ENCODE results near the gene MTIF2. TPM values are rescaled to one million over a fixed set of nuclear protein-coding genes. Genes with fewer than 3 reads are reported as not detected.
"Not testable (repeated sequence)": the region's sequence is repeated elsewhere in the genome, so short reads cannot be mapped to it uniquely, and the experiment has no call there.

MTIF2 gene, protein sequence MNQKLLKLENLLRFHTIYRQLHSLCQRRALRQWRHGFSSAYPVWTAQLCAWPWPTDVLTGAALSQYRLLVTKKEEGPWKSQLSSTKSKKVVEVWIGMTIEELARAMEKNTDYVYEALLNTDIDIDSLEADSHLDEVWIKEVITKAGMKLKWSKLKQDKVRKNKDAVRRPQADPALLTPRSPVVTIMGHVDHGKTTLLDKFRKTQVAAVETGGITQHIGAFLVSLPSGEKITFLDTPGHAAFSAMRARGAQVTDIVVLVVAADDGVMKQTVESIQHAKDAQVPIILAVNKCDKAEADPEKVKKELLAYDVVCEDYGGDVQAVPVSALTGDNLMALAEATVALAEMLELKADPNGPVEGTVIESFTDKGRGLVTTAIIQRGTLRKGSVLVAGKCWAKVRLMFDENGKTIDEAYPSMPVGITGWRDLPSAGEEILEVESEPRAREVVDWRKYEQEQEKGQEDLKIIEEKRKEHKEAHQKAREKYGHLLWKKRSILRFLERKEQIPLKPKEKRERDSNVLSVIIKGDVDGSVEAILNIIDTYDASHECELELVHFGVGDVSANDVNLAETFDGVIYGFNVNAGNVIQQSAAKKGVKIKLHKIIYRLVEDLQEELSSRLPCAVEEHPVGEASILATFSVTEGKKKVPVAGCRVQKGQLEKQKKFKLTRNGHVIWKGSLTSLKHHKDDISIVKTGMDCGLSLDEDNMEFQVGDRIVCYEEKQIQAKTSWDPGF
- total RNA-seq (26.9 TPM), polyA plus RNA-seq (18.8 TPM)

- DNase-seq (ENCODE audit: extremely low spot score): peak; percentile 82
- Histone ChIP-seq H3K4me1 (ENCODE audit: insufficient read depth) (peaks cover 1% of the 10 kb centered on the region), H3K36me3 (ENCODE audit: insufficient read depth) (peaks cover 2% of the 10 kb centered on the region), H3K4me3 (ENCODE audit: low read depth, low read length) (peak within 1 kb of the TSS; percentile 71), H3K27ac (ENCODE audit: low read depth) (peak within 1 kb of the TSS; percentile 92)
- WGBS: under 1% methylated on average over 43 of the region's 43 CpGs
Measured at GRCh38 chr2:55268907-55269644, at the start of gene MTIF2. MTIF2 (minus strand) TSS chr2:55269231; CDS start chr2:55263858, 5,373 bp downstream.

DNA sequence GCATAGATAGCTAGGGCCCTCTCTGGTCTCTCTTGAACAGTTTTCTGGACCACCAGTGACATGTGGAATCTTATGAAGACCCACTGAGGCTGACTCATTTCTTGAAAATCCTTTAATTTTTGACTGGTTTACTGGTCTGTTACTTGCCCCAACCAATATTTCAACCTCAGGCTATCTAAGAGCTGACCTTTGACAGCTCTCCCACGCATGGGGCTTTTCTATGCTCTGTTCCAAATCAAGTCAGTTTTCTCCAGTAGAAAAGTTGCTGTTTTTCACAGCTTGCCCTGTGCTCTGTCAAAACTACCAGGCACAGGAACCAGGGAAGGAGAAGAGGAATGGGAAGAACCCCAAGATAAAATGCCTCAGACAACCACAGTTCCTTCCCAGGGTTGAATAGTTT, 46.0 kb upstream of the MTIF2 start:
- H3K4me3 ChIP-seq (ENCODE audit: low read depth, low read length): no peak overlapping the region
- WGBS: 88% methylated on average over 1 of the region's 1 CpG
- no peak for DNase-seq (ENCODE audit: extremely low spot score)
- no peak overlapping the region for H3K27ac ChIP-seq (ENCODE audit: low read depth)
- peaks cover 3% of the 10 kb centered on the region for H3K36me3 ChIP-seq (ENCODE audit: insufficient read depth)
- no peaks in the 10 kb centered on the region for H3K4me1 ChIP-seq (ENCODE audit: insufficient read depth)

GRCh38 chr2:55311444-55311870, 42.4 kb upstream of the MTIF2 start:
- 92% methylated on average over 1 of the region's 1 CpG for WGBS
- Histone ChIP-seq H3K36me3 (ENCODE audit: insufficient read depth) (peaks cover 3% of the 10 kb centered on the region), H3K27ac (ENCODE audit: low read depth) (no peak overlapping the region), H3K4me3 (ENCODE audit: low read depth, low read length) (no peak overlapping the region), H3K4me1 (ENCODE audit: insufficient read depth) (no peaks in the 10 kb centered on the region)
- no peak for DNase-seq (ENCODE audit: extremely low spot score)

DNA sequence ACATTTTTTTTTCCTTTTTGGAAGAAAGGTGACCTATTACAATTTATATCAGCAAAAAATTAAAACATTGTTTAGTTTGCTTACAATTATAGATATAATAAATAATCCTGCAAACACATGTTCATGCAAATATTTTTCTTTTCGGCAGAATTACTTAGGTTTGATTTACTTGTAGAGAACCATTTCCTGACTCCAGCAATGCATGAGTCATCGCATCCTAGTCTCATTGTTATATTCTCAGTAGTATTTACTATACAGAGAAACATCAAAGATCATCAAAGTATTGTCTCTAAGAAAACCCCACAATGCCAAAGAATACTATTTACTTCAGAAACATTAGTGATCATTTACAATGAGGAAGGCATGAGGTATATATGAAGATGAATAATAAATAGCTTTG, 40.4 kb upstream of the MTIF2 start:
- 72% methylated on average over 2 of the region's 2 CpGs for WGBS
- Histone ChIP-seq H3K4me3 (ENCODE audit: low read depth, low read length) (no peak overlapping the region), H3K4me1 (ENCODE audit: insufficient read depth) (no peaks in the 10 kb centered on the region), H3K36me3 (ENCODE audit: insufficient read depth) (no peaks in the 10 kb centered on the region), H3K27ac (ENCODE audit: low read depth) (no peak overlapping the region)
- DNase-seq (ENCODE audit: extremely low spot score): no peak

DNA sequence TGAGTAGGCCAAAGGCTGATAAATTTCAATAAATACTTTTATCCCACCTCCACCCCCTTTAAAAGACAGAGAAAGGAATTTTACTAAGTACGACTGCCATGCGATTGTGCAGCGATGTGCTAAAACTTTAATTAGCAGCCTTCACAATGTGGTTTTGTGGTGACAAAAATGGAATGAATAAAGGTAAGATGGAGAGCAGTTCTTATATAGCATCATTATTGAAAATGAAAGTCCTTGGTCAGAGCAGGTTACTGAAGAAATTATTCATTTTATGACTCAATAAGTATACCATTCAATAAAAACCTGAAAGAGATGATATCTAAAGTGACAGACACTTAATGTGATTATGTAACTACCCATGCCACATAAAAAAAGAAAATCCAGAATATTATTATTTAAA, 33.2 kb upstream of the MTIF2 start:
- H3K27ac ChIP-seq (ENCODE audit: low read depth): no peak overlapping the region
- 89% methylated on average over 3 of the region's 3 CpGs for WGBS

DNA sequence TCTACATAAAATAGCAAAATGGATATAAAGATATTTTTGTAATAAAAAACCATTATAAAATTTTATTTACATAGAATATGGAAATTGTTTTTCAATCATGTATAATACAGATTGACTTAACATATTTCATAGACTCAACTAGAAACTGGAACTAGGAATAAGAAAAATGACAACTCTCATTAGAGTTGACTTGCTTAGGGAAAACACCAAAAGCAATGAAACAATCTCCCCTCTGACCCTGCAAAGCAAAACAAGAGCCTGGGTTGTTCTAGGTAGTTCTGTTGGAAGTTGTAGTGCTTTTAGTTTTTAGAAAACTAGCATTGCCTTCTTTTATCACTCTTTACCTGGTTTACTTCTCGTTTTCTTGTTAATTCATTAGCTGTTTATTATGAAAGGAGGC, 32.2 kb upstream of the MTIF2 start:
- no peak for DNase-seq (ENCODE audit: extremely low spot score)
- no peak overlapping the region for H3K27ac ChIP-seq (ENCODE audit: low read depth)
- no peaks in the 10 kb centered on the region for H3K36me3 ChIP-seq (ENCODE audit: insufficient read depth)
- WGBS: 97% methylated on average over 1 of the region's 1 CpG
- no peak overlapping the region for H3K4me3 ChIP-seq (ENCODE audit: low read depth, low read length)
- no peaks in the 10 kb centered on the region for H3K4me1 ChIP-seq (ENCODE audit: insufficient read depth)

More for the DNA sequence above, 33.2 kb upstream of the MTIF2 start:
- no peak overlapping the region for H3K4me3 ChIP-seq (ENCODE audit: low read depth, low read length)
- no peak for DNase-seq (ENCODE audit: extremely low spot score)
- no peaks in the 10 kb centered on the region for H3K4me1 ChIP-seq (ENCODE audit: insufficient read depth)
- no peaks in the 10 kb centered on the region for H3K36me3 ChIP-seq (ENCODE audit: insufficient read depth)

DNA sequence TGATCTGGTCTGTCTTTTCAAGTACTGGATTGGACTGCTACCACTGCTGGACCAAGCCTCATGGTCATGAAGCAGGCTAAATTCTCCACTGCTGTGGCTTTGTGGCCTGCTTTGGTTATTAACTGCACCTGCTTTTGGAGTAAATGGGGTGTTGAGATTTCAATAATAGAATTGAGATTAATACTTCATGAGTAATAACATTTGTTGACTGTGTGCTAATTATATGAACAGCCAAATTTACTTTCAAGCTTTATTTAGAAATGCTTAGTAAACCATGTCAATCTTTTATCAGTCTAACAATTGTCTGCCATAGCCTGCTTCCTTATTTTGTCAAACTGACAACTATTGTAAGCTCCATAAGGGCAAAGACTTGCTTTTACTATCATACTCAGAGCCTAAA, 27.4 kb upstream of the MTIF2 start:
- DNase-seq (ENCODE audit: extremely low spot score): no peak
- H3K4me3 ChIP-seq (ENCODE audit: low read depth, low read length): no peak overlapping the region
- H3K27ac ChIP-seq (ENCODE audit: low read depth): no peak overlapping the region
- no peaks in the 10 kb centered on the region for H3K4me1 ChIP-seq (ENCODE audit: insufficient read depth)
- no peaks in the 10 kb centered on the region for H3K36me3 ChIP-seq (ENCODE audit: insufficient read depth)

- Histone ChIP-seq H3K36me3 (ENCODE audit: insufficient read depth) (no peaks in the 10 kb centered on the region), H3K27ac (ENCODE audit: low read depth) (no peak overlapping the region), H3K4me3 (ENCODE audit: low read depth, low read length) (no peak overlapping the region), H3K4me1 (ENCODE audit: insufficient read depth) (no peaks in the 10 kb centered on the region)
- 96% methylated on average over 12 of the region's 12 CpGs for WGBS
- no peak for DNase-seq (ENCODE audit: extremely low spot score)
Measured at GRCh38 chr2:55283083-55283482, 14.1 kb upstream of the MTIF2 start.

- WGBS: 2% methylated on average over 60 of the region's 60 CpGs
- no peaks in the 10 kb centered on the region for H3K4me1 ChIP-seq (ENCODE audit: insufficient read depth)
- peak overlapping the region; percentile 54 for H3K4me3 ChIP-seq (ENCODE audit: low read depth, low read length)
- peak; percentile 48 for DNase-seq (ENCODE audit: extremely low spot score)
- no peaks in the 10 kb centered on the region for H3K36me3 ChIP-seq (ENCODE audit: insufficient read depth)
- peak overlapping the region; percentile 94 for H3K27ac ChIP-seq (ENCODE audit: low read depth)
Measured at GRCh38 chr2:55282110-55282917, 13.3 kb upstream of the MTIF2 start.

DNA sequence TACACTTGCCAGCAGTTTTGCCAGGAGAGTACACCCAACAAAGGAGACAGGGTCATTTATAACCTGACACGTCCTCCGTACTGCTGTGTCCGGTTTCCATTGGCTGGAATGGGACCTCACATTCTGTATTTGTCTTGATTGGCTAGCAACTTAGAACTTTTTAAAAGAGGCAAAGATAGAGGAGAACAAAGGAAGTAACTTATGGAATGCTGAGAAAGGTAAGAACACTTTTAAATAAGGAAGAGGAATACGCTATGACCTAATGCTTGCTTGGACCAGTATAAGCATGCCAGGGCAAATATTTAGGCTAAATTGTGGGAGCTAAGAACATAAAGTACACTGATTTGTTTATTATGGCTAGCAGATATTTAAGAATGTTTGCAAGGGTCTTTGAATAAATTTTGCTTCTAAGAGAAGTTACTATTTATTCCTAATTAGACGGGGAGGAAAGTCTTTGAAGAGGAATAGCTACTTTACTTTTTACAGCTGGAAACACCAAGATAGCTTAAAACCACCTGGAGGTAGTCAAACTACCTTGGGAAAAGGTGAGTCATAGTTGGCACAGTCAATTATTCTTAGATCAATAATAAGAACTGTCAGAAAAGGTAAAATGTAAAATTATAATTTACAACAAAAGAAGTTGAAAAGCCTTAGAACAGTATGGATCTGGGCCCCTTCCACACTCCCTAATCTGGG, 12.0 kb upstream of the MTIF2 start:
- H3K4me1 ChIP-seq (ENCODE audit: insufficient read depth); DNase-seq (ENCODE audit: extremely low spot score); H3K36me3 ChIP-seq (ENCODE audit: insufficient read depth); H3K4me3 ChIP-seq (ENCODE audit: low read depth, low read length); H3K27ac ChIP-seq (ENCODE audit: low read depth): not testable (repeated sequence)
- 80% methylated on average over 5 of the region's 5 CpGs for WGBS

- not testable (repeated sequence) for H3K4me3 ChIP-seq (ENCODE audit: low read depth, low read length); H3K36me3 ChIP-seq (ENCODE audit: insufficient read depth); H3K27ac ChIP-seq (ENCODE audit: low read depth); H3K4me1 ChIP-seq (ENCODE audit: insufficient read depth); DNase-seq (ENCODE audit: extremely low spot score)
- 54% methylated on average over 7 of the region's 7 CpGs for WGBS
Measured at GRCh38 chr2:55279859-55280424, 10.9 kb upstream of the MTIF2 start.

DNA sequence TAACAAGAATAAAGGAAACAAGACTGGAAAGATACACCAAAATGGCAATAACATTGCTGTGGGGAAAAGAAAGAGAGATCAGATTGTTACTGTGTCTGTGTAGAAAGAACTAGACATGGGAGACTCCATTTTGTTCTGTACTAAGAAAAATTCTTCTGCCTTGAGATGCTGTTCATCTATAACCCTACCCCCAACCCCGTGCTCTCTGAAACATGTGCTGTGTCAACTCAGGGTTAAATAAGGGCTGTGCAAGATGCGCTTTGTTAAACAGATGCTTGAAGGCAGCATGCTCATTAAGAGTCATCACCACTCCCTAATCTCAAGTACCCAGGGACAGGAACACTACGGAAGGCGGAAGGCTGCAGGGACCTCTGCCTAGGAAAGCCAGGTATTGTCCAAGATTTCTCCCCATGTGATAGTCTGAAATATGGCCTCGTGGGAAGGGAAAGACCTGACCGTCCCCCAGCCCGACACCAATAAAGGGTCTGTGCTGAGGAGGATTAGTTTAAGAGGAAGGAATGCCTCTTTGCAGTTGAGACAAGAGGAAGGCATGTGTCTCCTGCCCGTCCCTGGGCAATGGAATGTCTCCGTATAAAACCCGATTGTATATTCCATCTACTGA, 10.3 kb upstream of the MTIF2 start:
- not testable (repeated sequence) for H3K27ac ChIP-seq (ENCODE audit: low read depth); H3K4me3 ChIP-seq (ENCODE audit: low read depth, low read length); DNase-seq (ENCODE audit: extremely low spot score); H3K4me1 ChIP-seq (ENCODE audit: insufficient read depth); H3K36me3 ChIP-seq (ENCODE audit: insufficient read depth)
- 27% methylated on average over 10 of the region's 10 CpGs for WGBS
